HG03460 (cell line): Measurements from ENCODE around the gene PPP1R18.
"Not testable (repeated sequence)": the region's sequence is repeated elsewhere in the genome, so short reads cannot be mapped to it uniquely, and the experiment has no call there.

ENCODE experiments used
- ATAC-seq: cut with Tn5 transposase; IDR thresholded peaks from one replicate; pipeline ENCODE4 v1.9.1; 2021; ENCODE audit not compliant: unreplicated experiment

Gene PPP1R18

DNA sequence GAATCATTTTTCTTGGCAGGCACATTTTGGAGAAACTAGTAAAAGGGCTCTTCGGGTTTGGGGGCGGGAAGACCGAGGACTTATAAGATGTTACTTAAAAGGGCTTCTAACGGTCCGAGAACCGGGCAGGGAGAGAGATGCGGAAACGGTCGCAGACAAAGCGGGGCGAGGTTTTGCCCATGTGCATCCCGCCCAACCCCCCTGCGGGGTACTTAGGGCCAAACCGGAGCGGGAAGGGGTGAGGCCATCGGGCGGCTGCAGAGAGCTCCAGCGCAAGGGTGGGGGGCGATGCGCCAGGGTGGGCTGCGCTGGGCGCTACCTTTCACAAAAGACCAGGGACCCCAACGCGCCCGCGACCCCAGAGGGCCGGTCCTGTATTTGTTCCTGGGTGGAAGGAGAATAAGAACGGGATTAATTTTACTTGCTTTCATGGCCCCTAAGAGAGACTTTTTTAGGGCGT, 34.3 kb upstream of the PPP1R18 start:
- no peak for ATAC-seq

DNA sequence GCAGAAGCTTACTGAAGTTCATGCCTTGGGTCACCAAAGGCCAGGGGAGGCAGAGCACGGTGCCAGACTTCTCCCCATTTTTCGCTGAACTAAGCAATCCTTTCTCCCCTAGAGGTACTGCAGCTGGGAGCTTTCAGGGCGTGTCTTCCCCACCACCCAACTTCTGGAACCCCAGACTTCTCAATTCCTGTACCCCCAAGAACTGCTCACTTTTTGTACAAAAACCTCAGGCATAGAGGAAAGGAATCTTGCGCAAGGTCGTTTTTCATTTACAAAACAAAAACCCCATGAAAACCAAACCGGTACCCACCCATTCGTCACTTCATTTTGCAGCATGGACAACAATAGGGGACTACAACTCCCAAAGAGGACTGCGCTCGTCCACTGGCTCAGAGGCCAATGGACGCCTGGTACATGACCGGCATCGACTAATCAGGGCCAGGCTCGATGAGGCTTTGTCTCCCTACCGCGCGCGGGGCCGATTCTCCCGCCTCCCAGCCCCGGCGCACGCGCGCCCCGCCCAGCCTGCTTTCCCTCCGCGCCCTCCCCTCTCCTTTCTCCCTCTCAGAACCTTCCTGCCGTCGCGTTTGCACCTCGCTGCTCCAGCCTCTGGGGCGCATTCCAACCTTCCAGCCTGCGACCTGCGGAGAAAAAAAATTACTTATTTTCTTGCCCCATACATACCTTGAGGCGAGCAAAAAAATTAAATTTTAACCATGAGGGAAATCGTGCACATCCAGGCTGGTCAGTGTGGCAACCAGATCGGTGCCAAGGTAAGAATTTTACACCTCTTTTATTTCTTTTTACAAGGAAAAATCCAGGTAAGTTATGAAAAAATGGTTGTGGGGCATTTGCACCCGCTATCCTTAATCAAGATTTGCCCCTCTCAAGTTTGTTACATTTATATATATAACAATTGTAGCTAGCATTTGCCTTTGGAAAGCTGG, 33.6 kb upstream of the PPP1R18 start, which contains the start of gene TUBB:
TUBB (plus strand) TSS at position 562 of the 947 bp plus-strand sequence; CDS start at position 717, 155 bp downstream.
- ATAC-seq = peak; percentile 43

DNA sequence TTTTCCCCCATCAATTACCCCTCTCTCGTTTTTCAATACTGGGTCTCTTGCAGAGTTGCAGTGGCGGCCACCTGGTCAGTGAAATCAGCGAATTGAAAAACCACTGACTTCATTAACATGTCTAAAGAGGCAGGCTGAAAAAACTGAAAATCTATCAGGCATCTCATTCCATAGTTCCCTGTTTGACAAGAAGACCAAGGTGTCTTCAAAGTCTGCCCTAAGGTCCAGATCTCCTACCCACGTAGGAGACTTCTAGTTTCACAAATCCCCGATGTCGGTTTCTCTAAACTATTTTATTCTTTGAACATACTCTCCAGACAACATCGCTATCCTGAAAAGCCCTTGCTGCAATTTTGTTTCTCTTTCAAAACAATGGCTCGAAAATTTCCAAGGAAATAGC, 32.9 kb upstream of the PPP1R18 start:
- ATAC-seq = no peak

DNA sequence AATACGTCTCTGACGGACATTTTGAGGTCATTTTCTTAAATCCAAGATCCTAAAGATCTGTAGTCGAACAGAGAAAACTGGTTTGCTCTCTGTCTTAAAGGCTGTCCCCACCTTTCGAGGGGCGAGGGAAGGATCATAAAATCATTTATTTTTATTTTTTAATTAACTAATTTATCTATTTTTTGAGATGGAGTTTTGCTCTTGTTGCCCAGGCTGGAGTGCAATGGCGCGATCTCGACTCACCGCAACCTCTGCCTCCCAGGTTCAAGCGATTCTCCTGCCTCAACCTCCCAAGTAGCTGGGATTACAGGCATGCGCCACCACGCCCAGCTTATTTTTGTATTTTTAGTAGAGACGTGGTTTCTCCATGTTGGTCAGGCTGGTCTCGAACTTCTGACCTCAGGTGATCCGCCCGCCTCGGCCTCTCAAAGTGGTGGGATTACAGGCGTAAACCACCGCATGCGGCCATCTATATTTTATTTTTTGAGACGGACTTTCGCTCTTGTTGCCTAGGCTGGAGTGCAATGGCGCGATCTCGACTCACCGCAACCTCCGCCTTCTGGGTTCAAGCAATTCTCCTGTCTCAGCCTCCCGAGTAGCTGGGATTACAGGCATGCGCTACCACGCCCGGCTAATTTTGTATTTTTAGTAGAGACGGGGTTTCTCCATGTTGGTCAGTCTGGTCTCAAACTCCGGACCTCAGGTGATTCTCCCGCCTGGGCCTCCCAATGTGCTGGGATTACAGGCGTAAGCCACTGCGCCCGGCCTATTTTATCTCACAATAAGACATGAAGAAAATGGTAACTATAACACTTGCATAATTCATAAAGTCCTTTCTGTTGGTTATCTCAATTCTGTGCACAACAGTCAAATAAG, 31.6 kb upstream of the PPP1R18 start:
- ATAC-seq = not testable (repeated sequence)

DNA sequence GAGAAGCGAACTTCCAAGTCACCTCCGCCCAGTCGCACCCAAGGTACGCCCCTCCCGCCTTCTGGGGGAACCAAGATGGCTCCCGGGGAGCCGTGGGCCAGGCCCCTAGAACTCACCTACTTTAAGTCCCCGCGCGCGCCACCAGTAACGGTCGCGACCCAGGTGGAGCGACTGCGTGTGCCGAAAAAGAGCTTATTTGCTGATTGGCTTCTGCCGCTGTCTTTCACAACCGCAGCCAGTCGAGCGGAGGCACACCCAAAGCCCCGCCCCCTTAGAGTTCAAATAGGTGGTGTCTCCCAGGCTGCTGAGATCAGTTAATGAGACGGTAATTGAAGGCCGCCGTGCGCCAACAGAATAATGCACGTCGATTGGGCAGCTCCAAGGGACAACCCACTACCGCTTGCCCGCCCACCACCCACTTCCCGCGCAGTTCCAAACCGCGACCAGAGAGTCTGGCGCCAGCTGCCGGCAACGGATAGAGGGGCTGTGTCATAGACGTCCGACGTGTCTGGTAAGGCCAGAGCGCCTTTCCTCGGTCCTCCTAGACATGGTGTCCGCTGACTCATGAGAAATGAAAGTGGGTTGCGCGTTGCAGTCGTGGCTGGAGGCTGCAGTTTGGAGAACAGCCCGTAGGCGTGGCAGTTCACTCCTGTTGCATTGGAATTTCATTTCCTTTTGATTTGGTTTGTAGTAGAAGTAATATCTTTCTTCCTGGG, 30.8 kb upstream of the PPP1R18 start, which contains the start of gene MDC1:
MDC1 (minus strand) TSS at position 153 of the 716 bp plus-strand sequence. CDS start 2,106 bp downstream, outside the sequence.
- ATAC-seq = peak; percentile 68

DNA sequence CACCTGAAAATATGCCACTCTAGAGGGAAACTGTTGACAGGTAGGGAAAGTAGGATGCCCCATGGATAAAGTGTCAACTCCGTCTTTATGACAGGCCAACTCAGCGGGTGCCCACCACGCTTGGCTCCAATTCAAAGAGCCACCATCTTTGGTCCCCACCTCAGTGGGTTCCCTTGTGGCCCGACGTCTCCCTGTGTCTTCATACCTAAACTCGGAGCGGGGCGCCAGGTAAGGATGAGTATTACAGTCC, 30.4 kb upstream of the PPP1R18 start:
- no peak for ATAC-seq

DNA sequence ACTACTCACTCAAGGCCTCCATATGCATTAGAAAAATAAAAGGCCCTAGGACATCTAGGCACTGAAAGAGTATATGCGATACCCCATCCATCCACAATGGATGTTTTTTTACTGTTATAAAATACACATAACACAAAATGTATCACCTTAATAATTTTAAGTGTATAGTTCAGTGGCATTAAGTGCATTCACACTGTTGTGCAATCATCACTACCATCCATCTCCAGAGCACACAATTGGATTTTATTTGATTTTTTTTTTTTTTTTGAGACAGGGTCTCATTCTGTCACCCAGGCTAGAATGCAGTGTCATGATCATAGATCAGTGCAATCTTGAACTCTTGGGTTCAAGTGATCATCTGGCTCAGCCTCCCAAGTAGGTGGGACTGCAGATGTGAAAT, 27.8 kb upstream of the PPP1R18 start:
- no peak for ATAC-seq

DNA sequence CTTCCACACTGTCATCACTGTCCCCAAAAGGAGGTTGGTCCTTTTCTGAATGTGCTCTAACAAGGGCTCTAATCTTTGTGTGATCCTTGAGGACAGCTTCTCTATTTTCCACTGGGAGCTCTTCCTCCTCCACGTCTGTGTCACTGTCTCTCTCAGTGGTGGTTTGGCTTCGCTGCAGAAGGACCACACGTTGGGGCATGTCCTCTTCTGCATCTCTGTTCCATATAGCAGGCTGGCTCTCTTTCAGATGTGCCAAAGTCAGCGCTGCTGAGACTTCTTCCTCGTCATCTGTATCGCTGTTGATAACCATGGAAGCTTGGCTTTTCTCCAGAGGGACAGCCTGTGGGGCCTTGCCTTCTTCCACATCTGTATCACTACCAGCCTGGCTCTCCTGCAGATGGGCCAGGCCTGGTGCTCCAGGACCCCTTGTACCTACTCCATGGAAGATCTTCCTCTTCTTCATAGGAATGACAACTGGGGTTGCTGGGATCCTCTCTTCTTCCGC, 26.0 kb upstream of the PPP1R18 start:
- ATAC-seq = no peak

DNA sequence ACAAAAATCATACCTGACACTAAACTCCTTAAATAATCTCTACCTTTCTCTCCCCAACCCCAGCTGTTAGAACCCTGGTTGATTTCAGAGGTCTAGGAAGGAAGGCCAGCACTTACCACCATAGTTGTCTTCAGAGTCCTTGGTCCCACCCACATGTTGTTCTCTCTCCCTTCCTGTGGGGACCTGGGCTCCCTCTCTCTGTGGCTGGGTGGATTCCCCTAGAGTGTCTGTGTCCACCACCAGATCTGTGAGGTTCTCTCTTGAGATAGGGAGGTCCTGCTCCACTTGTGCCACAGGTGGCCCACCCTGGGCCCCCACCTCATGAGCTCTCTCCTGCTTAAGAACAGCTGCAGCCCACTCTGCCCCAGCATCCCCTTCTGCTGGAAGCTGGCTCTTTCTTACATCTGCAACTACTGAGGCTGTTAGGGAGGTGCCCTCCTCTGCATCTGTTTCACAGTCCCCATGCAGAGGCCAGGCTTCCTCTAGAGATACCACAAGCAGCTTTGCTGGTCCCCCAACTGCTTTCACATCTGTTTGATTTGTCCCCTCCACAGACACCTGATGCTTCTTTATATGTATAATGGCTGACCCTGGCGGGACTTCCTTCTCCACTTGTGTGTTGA, 25.4 kb upstream of the PPP1R18 start:
- ATAC-seq = no peak

DNA sequence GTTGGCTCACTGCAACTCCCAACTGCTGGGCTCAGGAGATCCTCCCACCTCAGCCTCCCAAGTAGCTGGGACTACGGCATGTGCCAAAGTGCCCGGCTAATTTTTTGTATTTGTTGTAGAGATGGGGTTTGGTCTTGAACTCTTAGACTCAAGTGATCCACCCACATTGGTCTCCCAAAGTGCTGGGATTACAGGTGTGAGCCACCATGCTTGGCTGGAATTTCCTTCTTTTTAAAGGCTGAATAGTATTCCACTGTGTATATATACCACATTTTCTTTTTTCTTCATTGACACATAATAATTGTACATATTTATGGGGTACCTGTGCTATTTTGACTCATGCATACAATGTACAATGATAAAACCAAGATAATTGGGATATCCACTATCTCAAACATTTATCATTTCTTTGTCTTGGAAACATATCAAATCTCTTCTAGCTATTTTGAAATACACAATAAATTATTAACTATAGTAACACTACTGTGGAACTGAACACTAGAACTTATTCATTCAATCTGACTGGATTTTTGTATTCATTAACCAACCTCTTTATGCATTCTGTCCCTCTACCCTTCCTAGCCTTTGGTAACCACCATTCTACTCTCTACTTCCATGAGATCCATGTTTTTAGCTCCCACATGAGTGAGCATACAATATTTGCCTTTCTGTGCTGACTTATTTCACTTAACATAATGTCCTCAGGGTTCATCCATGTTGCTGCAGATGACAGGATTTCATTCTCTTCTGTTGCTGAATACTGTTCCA, 22.8 kb upstream of the PPP1R18 start:
- ATAC-seq = no peak

DNA sequence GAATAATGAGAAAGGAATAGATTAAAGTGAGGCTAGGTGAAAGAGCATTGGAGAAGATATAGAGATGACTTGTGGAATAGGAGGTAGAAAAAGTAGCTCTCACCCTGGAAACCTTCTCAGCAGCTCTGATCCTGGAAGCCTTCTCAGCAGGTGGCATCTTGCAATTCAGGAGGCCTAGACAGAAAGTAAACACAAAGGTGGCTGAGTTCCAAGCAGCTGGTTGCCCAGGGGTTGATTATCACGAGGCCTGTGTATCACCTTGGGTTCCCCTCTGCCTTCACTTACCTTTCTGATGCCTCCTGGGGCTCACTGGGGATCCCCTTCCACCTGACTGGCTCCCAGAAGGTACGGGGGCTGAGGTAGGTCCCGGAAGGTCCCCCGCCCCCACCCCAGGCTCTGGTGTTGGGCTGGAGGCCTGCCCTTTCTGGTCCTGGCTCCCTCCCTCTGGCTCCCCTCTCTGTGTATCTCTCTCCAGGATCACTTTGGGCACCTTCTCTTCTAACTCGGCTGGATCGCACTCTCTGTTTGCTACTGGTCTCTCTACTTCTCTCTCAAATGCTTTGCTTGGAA, 20.9 kb upstream of the PPP1R18 start:
- ATAC-seq = no peak

DNA sequence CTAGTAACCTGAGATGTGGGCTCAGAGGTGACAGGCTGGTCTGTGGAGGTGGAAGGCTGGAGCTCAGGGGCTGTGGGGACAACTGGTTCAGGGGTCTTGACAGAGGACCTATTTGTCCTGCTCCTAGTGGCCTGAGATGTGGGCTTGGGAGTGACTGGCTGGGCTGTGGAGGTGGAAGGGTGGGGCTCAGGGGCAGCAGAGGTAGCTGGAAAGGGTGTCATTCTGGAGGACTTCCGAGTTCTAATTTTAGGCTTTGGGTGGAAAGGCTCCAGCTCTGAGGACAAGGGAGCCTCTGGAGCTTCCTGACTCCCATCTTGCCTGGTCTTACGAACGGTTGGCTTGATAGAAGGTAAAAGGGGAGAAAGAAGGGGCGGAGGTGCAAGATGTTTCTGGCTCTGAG, 19.2 kb upstream of the PPP1R18 start:
- ATAC-seq = no peak

DNA sequence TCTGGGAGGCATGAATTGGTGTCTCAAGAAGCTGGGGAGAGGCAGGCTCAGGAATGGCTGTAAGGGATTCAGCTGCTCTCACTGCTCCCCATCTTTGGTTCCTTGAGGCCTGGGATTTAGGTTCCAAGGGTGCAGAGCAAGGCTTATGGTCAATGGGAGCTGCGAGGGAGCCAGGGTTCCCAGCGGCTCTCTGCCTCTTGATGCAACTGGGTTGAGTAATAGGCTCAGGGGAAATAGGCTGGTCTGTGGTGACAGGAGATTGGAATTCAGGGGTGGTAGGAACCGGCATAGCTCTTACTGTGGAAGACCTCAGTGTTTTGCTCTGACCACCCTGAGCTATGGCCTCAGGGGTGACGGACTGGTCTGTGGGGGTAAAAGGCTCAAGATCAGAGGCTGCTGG, 17.4 kb upstream of the PPP1R18 start:
- no peak for ATAC-seq

DNA sequence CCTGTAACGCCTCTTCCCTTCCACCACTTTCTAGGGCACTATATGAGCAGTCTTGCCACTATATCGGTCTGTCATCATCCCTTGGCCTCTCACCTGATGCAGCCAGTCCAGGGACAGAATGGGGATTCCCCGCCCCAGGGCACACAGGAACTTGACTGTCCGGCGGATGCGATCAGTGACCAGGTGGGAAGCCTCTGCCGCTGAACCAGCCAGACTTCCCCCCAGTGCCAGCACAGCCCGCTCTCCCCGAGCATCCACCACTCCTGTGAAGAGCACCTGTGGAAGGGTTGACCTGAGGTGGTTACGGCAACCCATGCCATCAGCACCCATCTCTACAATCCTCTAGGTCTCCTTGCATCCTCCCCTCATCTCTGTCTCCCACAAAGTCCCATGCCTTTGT, 16.6 kb upstream of the PPP1R18 start:
- no peak for ATAC-seq

DNA sequence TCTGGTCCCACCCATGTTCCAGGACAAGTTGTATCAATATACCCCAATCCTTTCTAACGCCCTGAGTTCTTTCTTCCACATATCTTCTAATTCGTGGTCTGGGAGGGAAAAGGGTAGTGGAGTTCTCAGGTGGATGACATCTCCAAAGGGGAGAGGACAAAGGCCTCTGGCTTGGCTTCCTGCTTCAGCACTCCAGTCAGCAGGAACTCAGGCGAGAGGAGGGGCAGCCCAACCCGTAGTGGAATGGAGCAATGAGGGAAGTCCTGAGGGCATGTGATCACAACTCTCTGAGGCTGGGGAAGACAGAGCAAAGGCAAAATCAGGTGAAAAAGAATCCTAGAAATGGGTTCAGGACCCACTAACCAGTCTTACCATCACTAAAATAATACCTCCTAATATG, 13.9 kb upstream of the PPP1R18 start:
- no peak for ATAC-seq

DNA sequence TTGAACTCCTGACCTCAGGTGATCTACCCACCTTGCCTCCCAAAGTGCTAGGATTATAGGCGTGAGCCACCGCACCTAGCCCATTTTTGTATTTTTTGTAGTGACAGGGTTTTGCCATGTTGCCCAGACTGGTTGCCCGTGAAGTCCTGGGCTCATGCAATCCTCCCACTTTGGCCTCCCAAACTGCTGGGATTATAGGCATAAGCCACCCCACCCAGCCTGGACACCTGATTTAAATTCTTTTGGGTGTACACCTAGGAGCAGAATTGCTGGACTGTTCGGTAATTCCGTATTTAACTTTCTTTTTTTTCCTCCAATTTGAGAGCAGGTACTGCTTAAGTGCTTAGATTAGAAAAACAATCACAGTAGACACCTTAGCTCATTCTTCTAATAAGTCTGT, 10.0 kb upstream of the PPP1R18 start:
- no peak for ATAC-seq

DNA sequence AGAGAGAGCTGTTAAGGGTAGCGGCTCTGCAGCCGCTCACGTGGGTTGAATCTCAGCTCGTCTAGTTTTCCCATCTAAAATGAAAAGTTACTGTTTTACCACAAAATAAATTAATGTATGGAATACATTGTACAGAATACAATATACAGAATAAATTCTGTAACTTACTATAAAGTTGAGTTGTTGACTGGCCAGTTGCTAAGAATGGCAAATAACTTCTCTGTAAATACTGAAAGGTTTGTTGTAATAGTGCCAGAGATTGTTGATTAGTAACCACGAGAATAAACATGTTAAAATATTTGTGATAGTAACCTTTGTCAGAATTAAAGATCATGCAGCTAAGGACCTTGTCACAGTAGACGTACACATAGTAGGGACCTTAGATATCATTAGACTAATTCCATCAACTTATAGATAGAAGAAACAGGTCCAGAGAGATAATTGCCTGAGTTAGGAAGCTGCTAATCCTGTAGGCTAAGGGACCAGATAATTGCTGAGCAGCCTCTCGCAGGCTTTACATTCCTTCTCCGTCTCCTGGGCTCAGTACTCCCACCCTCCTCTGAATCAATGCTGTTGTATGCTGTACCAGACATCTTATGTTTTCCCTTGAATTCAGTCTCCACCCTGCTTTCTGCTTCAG, 4.9 kb upstream of the PPP1R18 start:
- no peak for ATAC-seq

DNA sequence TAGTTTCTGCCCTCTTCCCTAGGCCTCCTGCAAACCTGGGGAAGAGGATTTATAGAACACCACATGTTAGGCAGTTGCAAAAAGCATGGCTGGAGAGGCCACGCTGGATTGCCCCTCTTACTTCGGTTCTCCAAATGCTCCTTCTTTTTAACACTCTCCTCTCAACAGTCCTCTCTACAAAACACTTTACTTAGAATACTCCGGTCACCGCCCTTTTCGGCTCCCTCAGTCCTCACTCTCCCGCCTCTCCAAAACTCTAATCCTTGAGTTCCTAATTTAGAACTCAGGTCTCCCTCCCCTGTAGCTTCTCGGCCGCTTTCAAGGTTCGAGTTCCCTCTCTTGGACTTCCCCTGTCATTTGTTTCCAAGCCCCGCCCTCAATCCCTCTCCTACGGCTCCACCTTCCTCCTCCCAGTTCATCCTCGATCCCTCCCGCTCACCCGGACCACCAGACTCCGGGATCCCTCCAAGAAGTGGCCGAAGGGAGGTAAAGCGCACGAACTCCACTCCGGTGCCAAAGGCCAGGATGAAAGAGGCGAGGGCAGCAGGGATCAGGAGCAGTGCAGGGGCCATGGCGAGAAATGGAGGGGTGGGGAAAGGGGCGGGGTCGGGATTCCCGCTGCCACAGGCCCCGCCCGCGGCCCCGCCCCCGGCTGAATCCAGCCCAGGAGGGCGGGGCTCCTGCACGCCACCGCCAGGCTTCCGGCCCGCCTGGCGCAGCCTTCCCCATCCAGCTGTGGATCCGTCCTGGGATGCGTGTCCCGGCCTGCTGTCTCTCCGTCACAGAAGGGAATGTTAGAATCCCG, 4.2 kb upstream of the PPP1R18 start, which contains the start of gene NRM:
NRM (minus strand) TSS at position 582 of the 805 bp plus-strand sequence; CDS start at position 572, 10 bp downstream.
- ATAC-seq = no peak
